ENCODE data around the gene GOLGA6L10.
"Not testable (repeated sequence)": the region's sequence is repeated elsewhere in the genome, so short reads cannot be mapped to it uniquely, and the experiment has no call there.

Gene GOLGA6L10, protein sequence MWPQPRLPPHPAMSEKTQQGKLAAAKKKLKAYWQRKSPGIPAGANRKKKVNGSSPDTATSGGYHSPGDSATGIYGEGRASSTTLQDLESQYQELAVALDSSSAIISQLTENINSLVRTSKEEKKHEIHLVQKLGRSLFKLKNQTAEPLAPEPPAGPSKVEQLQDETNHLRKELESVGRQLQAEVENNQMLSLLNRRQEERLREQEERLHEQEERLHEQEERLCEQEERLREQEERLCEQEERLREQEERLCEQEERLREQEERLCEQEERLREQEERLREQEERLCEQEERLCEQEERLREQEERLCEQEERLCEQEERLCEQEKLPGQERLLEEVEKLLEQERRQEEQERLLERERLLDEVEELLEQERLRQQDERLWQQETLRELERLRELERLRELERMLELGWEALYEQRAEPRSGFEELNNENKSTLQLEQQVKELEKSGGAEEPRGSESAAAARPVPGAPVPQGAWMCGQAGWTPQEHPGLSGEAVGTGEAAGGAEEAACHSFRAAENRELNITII

DNA sequence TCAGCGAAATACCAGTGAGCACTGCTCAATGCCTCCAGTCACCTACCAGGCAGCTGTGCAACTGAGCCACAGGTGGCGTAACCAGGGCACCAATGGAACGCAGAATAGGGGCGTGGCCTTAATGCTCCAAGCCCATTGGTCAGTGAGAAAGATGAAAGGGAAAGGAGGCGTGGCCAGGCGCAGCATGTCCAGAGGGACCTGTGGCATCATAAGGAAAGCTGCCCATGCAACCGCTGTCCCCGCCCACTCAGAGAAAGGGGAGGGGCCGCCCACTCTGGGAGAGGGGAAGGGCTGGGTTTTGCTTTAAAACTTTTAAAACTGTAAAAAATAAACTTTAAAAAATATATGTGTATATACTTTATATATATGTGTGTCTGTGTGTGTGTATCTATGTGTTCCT lies at the start of gene GOLGA6L10:
Gene GOLGA6L10 (minus strand): TSS at position 101 of the 400 bp plus-strand sequence. CDS start 100 bp downstream, at position 1.
- not testable (repeated sequence) for DNase-seq

DNA sequence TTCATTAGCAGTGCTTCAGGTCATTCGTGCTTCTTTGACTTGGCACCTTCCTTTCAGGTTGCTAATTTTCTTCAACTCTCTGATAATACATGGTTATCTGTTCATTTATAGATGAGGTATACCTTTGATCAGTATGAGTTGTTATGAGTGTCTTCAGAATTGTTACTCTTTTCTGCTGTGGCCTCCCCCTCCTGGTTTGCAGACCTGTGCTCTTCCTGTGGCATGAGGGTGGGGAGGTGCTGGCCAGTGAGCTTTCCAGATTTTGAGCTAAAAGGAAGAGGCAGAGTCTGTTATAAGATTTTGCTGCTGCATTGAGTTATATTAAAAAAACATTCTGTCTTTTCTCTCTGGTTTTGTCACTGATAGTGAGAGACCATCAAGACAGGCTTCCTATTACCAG lies 49.5 kb upstream of the GOLGA6L10 start:
- no peak for DNase-seq

DNA sequence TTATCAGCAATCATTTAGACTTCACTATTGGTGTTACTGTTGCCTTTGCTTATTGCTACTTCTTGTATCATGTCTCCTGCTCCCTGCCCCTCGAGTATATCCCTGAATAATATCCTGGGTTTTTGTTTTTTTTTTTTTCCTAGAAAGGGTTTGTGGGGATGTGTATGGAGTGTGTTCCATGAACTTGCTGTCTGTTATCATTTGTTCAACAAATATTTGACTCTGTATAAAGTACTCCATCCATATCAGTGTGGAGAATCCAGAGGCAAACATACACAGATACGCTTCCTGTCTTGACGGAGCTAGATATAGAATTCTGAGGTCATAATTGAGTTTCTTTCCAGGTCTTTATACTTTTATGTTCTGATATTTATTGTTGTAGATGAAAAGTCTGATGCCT lies 48.5 kb upstream of the GOLGA6L10 start:
- DNase-seq, result no peak

DNA sequence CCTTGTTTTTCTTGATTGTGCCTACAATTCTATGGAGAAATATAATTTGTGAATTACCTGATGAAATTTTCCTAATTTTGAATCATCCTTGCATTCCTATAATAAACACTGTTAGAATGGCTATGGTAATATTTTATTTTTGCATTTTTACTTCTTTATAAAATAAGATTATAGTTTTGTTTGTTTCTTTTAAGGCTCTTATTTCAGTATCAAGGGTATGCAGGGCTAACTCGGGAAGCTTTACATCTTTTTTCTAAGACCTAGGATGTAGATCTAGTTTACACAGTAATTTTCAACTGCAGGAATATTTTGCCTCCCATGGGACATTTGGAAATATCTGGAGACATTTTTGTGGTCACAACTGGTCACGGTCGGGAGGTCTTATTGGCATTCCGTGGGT lies 46.5 kb upstream of the GOLGA6L10 start:
- DNase-seq, result not testable (repeated sequence)

DNA sequence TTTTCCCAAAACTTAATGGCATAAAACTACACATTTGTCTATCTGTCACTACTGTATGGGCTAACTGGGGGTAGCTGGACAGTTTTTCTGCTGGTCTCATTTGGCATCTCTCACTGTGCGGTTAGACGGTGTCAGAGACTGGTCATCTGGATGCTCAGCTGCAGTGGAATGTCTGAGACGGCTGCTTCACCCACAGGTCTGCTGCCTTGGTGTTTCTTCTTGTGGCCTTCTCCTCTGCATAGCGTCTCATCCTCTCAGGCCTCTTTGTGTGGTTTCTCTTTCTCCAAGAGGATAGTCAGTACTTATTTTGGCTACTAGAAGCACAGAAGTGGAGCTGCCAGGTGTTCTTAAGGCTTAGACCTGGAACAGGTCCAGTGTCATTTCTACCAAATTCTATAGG lies 44.4 kb upstream of the GOLGA6L10 start:
- DNase-seq, result no peak

DNA sequence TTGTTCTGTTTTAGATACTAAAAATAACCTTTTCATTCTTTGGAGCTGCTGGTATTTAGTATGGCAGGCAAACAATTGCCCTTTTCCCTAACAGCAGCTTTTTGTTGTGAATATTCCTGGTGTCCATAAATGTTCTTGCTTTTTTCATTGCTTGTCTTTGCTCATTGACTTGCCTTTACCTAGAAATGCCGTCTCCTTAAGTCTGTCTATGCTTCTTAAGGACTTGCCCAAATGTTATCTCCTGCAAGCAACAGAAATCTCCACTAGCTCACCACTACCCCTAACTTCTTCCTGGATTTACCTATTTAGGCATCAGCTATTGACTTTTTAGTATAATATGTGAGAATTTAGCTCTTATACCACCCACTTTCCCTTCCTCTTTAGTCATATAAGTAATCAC lies 42.8 kb upstream of the GOLGA6L10 start:
- not testable (repeated sequence) for DNase-seq

DNA sequence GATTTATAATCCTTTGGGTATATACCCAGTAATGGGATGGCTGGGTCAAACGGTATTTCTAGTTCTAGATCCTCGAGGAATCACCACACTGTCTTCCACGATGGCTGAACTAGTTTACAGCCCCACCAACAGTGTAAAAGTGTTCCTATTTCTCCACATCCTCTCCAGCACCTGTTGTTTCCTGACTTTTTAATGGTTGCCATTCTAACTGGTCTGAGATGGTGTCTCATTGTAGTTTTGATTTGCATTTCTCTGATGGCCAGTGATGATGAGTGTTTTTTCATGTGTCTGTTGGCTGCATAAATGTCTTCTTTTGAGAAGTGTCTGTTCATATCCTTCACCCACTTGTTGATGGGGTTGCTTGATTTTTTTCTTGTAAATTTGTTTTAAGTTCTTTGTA lies 40.9 kb upstream of the GOLGA6L10 start:
- not testable (repeated sequence) for DNase-seq

DNA sequence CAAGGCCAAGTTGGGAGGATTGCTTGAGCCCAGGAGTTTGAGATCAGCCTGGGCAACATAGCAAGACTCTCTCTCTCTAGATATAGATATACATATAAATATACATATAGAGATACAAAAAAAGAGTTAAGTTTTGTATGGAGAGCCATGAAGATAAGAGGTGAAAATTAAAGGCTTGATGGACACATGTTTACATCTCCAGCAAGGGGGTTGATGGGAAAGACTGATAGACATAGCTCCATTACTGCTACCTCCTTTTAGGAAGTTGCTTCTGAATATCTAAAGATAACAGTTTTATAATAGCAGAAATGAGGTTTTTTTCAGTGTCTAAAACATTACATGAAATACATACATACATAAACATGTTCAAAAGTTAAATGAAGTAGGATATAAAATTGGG lies 37.9 kb upstream of the GOLGA6L10 start:
- not testable (repeated sequence) for DNase-seq

DNA sequence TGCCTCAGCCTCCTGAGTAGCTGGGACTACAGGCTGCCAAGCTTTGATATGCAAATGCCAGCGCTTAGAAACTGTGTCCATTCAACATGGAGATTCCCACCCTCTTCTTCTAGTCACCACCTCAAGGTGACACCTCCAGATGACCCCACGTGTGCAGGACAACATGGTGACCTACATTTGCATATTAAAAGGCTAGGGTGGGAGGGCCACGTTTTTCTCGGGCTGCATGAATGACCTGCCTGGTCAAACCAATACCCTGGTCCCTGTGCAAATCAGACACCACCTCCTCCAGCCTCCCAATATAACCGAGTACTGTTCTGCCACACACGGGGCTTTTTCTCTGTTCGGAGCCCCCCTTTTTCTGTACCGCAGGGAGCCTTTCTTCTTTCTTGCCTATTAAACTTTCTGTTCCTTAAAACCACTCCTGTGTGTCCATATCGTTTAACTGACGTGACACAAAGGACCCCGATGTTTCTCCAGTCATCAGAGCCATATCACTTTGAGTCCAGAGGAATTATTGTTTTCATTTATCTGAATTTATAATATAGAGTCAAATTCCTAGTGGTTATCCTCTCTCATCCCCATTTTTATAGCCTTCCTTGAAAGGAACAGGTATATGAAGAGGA lies 32.2 kb upstream of the GOLGA6L10 start:
- not testable (repeated sequence) for DNase-seq

DNA sequence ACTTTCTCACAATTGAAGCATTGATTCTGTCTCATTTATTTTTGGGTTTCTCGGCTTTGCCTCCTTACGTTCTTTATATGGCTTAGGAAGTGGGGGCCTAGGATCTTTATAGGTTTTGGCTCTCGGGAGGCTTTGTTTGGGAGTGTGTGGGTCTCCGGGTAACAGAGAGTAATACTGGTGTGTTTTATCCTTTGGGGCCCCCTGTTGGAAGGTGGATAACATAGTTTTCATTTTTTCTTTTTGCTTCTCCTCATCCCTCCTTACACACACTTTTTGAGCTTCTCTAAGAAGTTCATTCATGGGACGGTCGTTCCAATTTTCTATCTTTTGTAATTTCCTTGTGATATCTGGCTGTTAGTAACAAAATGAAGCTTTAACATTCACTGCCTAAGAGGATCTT lies 30.3 kb upstream of the GOLGA6L10 start:
- DNase-seq, result not testable (repeated sequence)

DNA sequence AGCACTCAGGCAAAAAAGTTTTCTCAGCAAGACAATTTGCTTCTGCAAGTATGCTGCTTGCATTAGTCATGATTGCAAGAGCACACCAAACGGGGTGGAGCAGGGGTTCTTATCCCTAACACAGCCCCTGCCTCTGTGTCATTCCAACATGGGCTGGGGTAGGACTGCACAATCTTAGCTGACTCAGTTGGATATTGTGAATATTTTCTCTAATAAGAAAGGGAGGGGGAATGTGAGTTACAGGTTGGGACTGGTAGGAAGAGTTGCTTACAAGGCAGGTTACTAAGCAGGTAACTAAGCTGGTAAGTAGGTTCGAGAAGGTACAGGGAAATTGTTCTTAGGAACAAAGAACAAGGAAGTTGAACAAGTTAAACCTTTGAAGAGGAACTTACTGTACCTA lies 24.4 kb upstream of the GOLGA6L10 start:
- DNase-seq, result not testable (repeated sequence)

DNA sequence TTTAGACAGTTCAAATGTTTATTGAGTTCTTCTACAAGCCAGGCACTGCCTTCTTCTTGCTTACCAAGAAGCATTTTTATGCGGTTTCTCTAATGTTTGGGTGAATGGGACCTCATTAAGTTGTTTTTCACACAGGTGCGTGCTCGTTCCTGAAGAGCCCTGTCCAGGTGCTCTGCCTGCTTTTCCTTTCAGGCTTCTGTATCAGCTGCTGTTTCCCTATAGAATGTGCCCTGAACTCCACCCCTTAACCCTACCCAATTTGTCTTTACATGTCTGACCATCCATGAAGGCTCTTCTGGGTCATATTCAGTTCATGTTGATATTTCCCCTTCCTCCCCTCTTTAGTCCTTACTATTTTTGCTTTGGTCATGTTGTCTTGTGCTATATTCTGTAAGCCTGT lies 22.4 kb upstream of the GOLGA6L10 start:
- DNase-seq, result no peak

DNA sequence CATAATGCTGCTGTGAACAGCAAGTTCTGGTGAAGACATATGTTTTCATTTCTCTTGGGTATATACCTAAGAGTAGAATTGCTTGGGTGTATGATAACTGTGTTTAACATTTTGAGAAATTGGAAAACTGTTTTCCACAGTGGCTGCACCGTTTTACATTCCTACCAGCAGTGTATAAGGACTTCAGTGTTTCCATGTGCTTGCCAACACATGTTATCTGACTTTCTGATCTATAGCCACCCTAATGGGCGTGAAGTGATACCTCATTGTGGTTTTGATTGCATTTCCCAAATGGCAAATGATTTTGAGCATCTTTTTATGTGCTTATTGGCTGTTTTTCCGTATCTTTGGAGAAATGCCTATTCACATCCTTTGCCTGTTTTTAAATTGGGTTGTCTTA lies 18.5 kb upstream of the GOLGA6L10 start:
- not testable (repeated sequence) for DNase-seq

DNA sequence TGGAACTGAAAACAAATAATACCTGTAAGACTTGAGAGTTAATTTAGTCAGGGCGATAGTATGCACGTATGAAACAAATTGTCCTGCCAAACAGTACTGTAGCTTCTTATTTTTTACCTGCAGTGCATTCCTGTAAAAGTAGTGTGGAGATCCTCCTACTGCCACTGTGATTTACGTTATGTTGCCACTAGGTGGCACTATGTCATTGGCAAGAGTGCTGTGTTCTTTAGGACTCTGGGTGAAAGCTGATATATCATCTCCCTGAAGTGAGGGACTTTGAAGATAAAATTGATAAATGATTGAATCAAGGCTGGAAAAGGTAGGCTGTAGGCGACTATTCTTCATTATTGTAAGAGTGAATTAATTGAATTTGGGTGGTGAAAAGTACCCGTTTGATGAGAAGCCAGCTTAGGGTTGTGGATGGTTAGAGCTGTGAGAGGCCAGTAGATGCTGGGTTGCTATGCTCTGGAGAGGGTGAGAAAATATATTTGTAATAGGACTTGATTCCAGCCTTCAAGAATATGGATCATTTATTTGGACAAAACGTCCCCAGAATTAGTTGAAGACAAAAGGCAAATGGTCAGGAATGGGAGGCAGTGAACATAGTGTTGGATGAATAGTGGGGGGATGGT lies 16.5 kb upstream of the GOLGA6L10 start:
- DNase-seq, result not testable (repeated sequence)

DNA sequence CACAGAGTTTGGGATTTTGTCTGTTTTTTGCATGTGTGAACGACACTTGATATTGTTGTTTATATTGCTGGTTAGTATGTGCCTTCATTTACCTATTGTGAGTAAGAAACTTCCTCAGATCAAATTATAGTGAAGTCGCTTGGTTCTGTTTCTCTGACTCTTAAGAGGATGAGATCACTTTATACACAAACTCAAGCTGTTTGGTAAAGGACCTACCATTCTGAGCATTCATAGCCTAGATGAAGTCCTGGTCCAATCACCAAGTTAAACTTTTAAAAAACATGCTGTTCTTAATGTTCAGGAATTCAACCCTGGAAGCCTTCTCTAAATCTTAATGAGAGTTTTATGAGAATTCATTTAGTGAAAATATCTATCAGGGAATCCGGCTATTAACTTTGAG lies 15.3 kb upstream of the GOLGA6L10 start:
- DNase-seq, result not testable (repeated sequence)

DNA sequence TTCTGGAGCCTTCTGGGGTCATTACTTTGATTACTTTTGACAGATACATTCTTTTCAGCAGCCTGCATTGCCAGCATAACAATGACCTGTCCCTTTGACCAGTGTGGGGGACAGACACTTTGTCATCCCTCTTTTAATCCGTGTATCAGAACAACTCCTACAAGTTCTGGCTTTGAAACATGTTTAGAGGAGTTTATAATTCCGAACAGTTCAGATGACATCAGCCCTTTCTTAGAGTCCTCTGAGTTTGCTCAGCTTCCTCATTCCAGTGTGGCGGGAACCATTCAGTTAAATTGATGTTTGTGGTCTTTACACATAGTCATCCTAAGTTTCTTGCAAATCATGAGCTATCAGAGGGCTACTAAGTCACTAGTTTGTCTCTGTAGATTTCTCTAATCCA lies 13.5 kb upstream of the GOLGA6L10 start:
- not testable (repeated sequence) for DNase-seq

DNA sequence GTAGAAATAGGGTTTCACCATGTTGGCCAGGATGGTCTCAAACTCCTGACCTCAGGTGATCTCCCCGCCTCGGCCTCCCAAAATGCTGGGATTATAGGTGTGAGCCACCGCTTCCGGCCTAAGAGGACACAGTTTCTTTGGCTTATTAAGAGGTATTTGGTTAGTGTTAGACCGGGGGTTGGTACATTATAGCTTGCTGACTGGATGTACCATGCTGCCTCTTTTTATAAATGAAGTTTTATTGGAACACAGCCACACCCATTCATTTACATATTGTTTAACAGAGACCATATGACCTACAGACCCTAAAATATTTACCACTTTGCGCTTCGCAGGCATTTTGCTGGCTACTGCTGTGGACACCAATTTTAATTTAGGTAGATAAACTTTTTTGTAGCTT lies 11.3 kb upstream of the GOLGA6L10 start:
- DNase-seq, result not testable (repeated sequence)

DNA sequence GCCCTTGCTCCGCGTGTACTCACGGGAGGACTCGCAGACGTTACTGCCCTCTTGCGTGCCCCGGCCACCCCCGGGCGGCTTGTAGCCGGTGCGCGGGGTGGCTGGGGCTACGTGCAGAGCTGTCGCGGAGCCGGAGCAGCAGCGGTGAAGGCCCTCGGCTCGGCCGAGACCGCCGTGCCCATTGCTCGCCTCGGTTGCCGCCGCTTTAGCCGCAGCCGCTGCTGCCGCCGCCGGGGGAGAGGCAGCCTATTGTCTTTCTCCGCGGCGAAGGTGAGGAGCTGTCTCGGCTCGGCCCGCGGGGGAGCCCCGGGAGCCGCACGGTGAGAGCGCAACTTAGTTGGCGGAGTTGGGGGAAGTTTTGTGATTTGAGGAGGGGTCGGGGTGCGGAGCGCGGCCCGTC lies 5.8 kb upstream of the GOLGA6L10 start:
- DNase-seq, result not testable (repeated sequence)

DNA sequence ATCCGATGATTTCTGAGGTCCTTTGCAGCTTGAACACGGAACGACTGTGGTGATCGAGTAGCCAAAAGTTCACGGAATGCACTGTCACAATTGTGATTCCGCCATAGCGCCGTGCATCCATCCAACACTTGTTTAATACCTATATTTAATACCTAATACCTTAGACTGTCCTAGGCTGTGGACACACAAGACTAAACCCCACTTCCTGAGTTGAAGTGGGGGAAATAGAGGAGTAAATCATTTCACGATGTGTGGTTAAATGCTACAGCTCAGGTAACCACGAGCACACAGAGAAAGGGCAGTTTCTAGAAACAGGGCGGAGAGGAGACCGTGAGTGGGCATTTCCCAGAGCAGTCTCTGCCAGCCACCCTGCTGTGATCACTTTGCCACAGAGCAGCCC lies 5.3 kb upstream of the GOLGA6L10 start:
- DNase-seq, result not testable (repeated sequence)

DNA sequence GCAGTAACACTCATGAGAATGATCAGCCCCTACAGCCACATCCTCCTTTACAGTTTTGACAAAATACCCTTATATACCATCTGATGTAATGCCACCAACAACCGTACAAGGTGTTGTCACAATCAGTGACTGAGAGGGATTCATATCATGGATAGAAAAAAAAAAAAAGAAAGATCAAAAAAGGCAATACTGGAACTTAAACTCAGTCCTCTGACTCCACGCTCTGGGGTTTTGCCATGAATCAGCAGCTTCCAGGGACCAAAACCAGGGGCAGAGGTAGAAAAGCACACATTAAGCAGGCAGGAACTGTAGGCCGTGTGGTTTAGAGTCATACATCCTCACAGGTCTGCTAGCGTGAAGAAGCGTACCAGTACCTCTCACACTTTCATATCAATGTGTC lies 1.6 kb downstream of the GOLGA6L10 start:
- not testable (repeated sequence) for DNase-seq

DNA sequence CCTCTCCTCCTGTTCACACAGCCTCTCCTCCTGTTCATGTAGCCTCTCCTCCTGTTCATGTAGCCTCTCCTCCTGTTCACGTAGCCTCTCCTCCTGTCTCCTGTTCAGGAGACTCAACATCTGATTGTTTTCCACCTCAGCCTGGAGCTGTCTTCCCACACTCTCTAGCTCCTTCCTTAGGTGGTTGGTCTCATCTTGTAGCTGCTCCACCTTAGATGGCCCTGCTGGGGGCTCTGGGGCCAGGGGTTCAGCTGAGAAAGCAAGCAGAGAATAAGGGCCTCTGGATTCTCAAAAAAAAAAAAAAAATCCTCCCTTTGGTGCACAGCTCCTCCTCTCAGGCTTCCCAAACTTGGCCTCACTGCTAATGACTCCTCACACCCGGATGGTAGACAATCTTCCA lies 4.1 kb downstream of the GOLGA6L10 start:
- DNase-seq, result not testable (repeated sequence)

DNA sequence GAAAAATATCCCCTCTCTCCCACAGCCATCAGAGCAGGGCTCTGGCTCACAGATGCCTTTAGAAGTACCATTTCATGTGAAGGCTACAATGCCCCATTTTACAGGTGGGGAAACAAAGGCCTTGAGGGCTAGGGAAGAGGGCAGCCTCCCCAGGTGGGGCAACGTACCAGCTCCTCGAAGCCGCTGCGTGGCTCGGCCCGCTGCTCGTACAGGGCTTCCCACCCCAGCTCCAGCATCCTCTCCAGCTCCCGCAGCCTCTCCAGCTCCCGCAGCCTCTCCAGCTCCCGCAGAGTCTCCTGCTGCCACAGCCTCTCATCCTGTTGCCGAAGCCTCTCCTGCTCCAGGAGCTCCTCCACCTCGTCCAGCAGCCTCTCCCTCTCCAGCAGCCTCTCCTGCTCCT lies 4.9 kb downstream of the GOLGA6L10 start:
- not testable (repeated sequence) for DNase-seq

DNA sequence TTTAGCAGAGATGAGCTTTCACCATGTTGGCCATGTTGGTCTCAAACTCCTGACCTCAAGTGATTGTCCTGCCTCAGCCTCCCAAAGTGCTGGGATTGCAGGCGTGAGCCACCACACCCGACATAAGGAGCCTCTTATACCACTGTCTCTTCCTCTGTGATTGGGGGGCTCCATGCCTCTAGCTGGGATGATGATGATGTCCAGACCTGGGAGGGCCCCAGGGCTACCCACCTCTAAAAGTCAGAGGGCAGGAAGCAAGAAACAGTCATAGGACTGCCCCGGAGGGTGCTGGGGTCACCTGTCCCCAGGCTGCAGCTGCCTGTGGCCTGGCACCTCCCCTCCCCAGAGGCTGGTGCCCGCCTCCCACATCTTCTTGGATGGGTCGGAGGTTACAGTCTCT lies 5.4 kb downstream of the GOLGA6L10 start:
- not testable (repeated sequence) for DNase-seq
